H7 (cell line): Measurements from ENCODE around the gene FBXO17. TPM values are rescaled to one million over a fixed set of nuclear protein-coding genes. Genes with fewer than 3 reads are reported as not detected.
A peak's percentile ranks its signal among the peaks of the same experiment; 100 is the strongest.
"Not testable (repeated sequence)": the region's sequence is repeated elsewhere in the genome, so short reads cannot be mapped to it uniquely, and the experiment has no call there.

Experiments used
- DNase-seq: peaks from one replicate; pipeline ENCODE4 v3.0.0; 2012
- H3K27me3 ChIP-seq: 2 replicates; pipeline ENCODE4 v1.6.0; 2011; ENCODE audit warnings: mild to moderate bottlenecking, low read length; ENCODE audit not compliant: control insufficient read depth, insufficient read depth
- H3K36me3 ChIP-seq: replicated peaks from 2 replicates; pipeline ENCODE4 v1.5.1; 2011; ENCODE audit warnings: low read length; ENCODE audit not compliant: control insufficient read depth, insufficient read depth
- H3K4me3 ChIP-seq: 2 replicates; pipeline ENCODE4 v1.5.1; 2011; ENCODE audit warnings: low read depth, mild to moderate bottlenecking, control low read depth, low read length, moderate library complexity; ENCODE audit not compliant: insufficient read depth
- total RNA-seq: library from RNA; depleted of rRNA; stranded (reverse); fragments of >200 nt; shearing (Covaris generic); gene quantifications from 2 replicates; pipeline ENCODE4 v1.2.3, GENCODE V29; 2014

The FBXO17 gene
- total RNA-seq, 1 experiment from 2014 or later: 25.3 TPM

- H3K27me3 ChIP-seq: no peaks in the 10 kb centered on the region
- H3K36me3 ChIP-seq: peaks cover 1% of the 10 kb centered on the region
- H3K4me3 ChIP-seq: no peak overlapping the region
- DNase-seq: no peak
These were observed 4.6 kb downstream of the FBXO17 start for GRCh38 chr19:38970664-38971532.

- H3K36me3 ChIP-seq, H3K27me3 ChIP-seq, DNase-seq, H3K4me3 ChIP-seq: not testable (repeated sequence)
These were observed 9.4 kb downstream of the FBXO17 start for GRCh38 chr19:38966149-38966548.

- DNase-seq: no peak
- no peaks in the 10 kb centered on the region for H3K27me3 ChIP-seq
- H3K4me3 ChIP-seq: no peak overlapping the region
- peaks cover 1% of the 10 kb centered on the region for H3K36me3 ChIP-seq
These were observed 10.8 kb downstream of the FBXO17 start for GRCh38 chr19:38964738-38965137.

GRCh38 chr19:38959618-38960017 lies 15.9 kb downstream of the FBXO17 start:
- Histone ChIP-seq H3K36me3 (peaks cover 2% of the 10 kb centered on the region), H3K27me3 (no peaks in the 10 kb centered on the region), H3K4me3 (no peak overlapping the region)
- DNase-seq: no peak

- no peak for DNase-seq
- H3K27me3 ChIP-seq: no peaks in the 10 kb centered on the region
- H3K4me3 ChIP-seq: no peak overlapping the region
- H3K36me3 ChIP-seq: peaks cover 2% of the 10 kb centered on the region
These were observed 17.2 kb downstream of the FBXO17 start for GRCh38 chr19:38958301-38958700.

- H3K27me3 ChIP-seq: no peaks in the 10 kb centered on the region
- peaks cover 2% of the 10 kb centered on the region for H3K36me3 ChIP-seq
- H3K4me3 ChIP-seq: no peak overlapping the region
- DNase-seq: no peak
These were observed 19.3 kb downstream of the FBXO17 start for GRCh38 chr19:38956264-38956663.

GRCh38 chr19:38953677-38954076 lies 21.9 kb downstream of the FBXO17 start:
- peaks cover 2% of the 10 kb centered on the region for H3K36me3 ChIP-seq
- no peak overlapping the region for H3K4me3 ChIP-seq
- no peaks in the 10 kb centered on the region for H3K27me3 ChIP-seq
- no peak for DNase-seq

- Histone ChIP-seq H3K4me3 (no peak overlapping the region), H3K36me3 (no peaks in the 10 kb centered on the region; the same call in 1 of the 2 replicates), H3K27me3 (no peaks in the 10 kb centered on the region)
- DNase-seq: peak; percentile 71
These were observed 23.0 kb downstream of the FBXO17 start for GRCh38 chr19:38952395-38953165.

- Histone ChIP-seq H3K4me3 (no peak overlapping the region), H3K36me3 (no peaks in the 10 kb centered on the region; the same call in 1 of the 2 replicates), H3K27me3 (no peaks in the 10 kb centered on the region)
- DNase-seq: no peak
These were observed 24.4 kb downstream of the FBXO17 start for GRCh38 chr19:38951187-38951586.

GRCh38 chr19:38949580-38950367 lies 25.8 kb downstream of the FBXO17 start:
- no peaks in the 10 kb centered on the region; the same call in 1 of the 2 replicates for H3K36me3 ChIP-seq
- DNase-seq: peak; percentile 99
- peak overlapping the region; percentile 74 for H3K4me3 ChIP-seq
- no peaks in the 10 kb centered on the region for H3K27me3 ChIP-seq

- DNase-seq: peak; percentile 27
- Histone ChIP-seq H3K27me3 (no peaks in the 10 kb centered on the region), H3K4me3 (no peak overlapping the region), H3K36me3 (no peaks in the 10 kb centered on the region; the same call in 1 of the 2 replicates)
These were observed 29.1 kb downstream of the FBXO17 start for GRCh38 chr19:38946229-38947010.

- Histone ChIP-seq H3K27me3 (no peaks in the 10 kb centered on the region), H3K4me3 (no peak overlapping the region), H3K36me3 (no peaks in the 10 kb centered on the region; the same call in 1 of the 2 replicates)
- DNase-seq: no peak
These were observed 29.8 kb downstream of the FBXO17 start for GRCh38 chr19:38945562-38946228.

GRCh38 chr19:38944981-38945506 lies 30.5 kb downstream of the FBXO17 start:
- peak; percentile 75 for DNase-seq
- Histone ChIP-seq H3K27me3 (no peaks in the 10 kb centered on the region), H3K36me3 (no peaks in the 10 kb centered on the region; the same call in 1 of the 2 replicates), H3K4me3 (no peak overlapping the region)
